ENCODE measurements around the gene OTOF. TPM values are rescaled to one million over a fixed set of nuclear protein-coding genes. Genes with fewer than 3 reads are reported as not detected.
A peak's percentile ranks its signal among the peaks of the same experiment; 100 is the strongest.

OTOF gene
- total and polyA plus RNA-seq, 2 of the 13 experiments (the other 11 are each of a cell fraction or from before 2014, with no cell fraction given), result 0.04 TPM; not detected in 1

DNA sequence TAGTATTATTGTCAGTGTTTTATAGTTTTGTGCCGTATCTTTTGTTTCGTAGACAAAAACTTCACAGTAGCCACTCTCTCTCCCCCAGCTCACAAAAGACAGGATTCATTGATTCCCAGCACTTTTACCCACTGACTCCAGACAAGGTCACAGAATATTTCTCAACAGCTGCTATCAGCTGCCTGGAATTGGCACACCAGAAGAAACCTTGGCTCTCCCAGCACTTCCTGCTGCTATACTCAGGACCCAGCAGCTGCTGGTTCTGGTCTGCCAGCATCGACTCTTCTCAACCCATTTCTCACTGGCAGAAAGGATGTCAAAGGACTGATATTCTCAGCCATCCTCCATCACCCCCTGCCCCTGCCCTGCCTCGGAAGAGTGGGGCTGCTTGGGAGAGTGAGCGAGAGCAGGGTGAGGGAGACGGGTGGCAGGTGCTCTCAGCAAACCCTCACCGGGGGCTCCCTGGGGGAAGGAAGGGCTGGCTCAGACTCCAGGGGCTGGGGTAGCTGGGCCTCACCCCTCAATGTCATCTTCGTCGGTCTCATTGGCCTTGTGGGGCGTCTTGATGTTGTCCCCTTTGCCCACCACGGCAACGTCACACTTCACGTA lies 6.1 kb upstream of the OTOF start (continued):
- no peak for TF ChIP-seq SP2 (CRISPR knock-in tag; IDR thresholded peaks at IDR 0.05)
- no peak for TF ChIP-seq BCLAF1 (IDR thresholded peaks at IDR 0.05)
- TF ChIP-seq SMYD3 (CRISPR knock-in tag; IDR thresholded peaks at IDR 0.05), result no peak
- TF ChIP-seq GABPB1 (CRISPR knock-in tag; IDR thresholded peaks at IDR 0.05), result 0 out of 2 replicates have a peak, but pooled peaks have one; percentile 13
- no peak for TF ChIP-seq CENPX (CRISPR knock-in tag; IDR thresholded peaks at IDR 0.05)
- TF ChIP-seq MYC (CRISPR knock-in tag; IDR thresholded peaks at IDR 0.05; ENCODE audit: borderline replicate concordance), result no peak
- TF ChIP-seq ZNF598 (CRISPR knock-in tag; IDR thresholded peaks at IDR 0.05; ENCODE audit: borderline replicate concordance), result 0 out of 2 replicates have a peak, but pooled peaks have one; percentile 22
- TF ChIP-seq, protein P1, sequence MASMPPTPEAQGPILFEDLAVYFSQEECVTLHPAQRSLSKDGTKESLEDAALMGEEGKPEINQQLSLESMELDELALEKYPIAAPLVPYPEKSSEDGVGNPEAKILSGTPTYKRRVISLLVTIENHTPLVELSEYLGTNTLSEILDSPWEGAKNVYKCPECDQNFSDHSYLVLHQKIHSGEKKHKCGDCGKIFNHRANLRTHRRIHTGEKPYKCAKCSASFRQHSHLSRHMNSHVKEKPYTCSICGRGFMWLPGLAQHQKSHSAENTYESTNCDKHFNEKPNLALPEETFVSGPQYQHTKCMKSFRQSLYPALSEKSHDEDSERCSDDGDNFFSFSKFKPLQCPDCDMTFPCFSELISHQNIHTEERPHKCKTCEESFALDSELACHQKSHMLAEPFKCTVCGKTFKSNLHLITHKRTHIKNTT (CRISPR knock-in tag; IDR thresholded peaks at IDR 0.05), result no peak
- TF ChIP-seq SALL1 (CRISPR knock-in tag; IDR thresholded peaks at IDR 0.05), result peak; percentile 34; the same call in 1 of the 2 replicates
- TF ChIP-seq CHD4 (IDR thresholded peaks at IDR 0.05; ENCODE audit: borderline replicate concordance, low read length), result no peak
- TF ChIP-seq ZNF766 (CRISPR knock-in tag; IDR thresholded peaks at IDR 0.05; ENCODE audit: borderline replicate concordance), result no peak
- no peak for TF ChIP-seq ZNF549 (CRISPR knock-in tag; IDR thresholded peaks at IDR 0.05)
- TF ChIP-seq, protein P2, sequence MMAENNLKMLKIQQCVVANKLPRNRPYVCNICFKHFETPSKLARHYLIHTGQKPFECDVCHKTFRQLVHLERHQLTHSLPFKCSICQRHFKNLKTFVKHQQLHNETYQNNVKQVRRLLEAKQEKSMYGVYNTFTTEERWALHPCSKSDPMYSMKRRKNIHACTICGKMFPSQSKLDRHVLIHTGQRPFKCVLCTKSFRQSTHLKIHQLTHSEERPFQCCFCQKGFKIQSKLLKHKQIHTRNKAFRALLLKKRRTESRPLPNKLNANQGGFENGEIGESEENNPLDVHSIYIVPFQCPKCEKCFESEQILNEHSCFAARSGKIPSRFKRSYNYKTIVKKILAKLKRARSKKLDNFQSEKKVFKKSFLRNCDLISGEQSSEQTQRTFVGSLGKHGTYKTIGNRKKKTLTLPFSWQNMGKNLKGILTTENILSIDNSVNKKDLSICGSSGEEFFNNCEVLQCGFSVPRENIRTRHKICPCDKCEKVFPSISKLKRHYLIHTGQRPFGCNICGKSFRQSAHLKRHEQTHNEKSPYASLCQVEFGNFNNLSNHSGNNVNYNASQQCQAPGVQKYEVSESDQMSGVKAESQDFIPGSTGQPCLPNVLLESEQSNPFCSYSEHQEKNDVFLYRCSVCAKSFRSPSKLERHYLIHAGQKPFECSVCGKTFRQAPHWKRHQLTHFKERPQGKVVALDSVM (CRISPR knock-in tag; IDR thresholded peaks at IDR 0.05), result no peak
- no peak for TF ChIP-seq ZNF660 (CRISPR knock-in tag; IDR thresholded peaks at IDR 0.05; ENCODE audit: borderline replicate concordance, low read depth)
- no peak for TF ChIP-seq ATRX (CRISPR knock-in tag; IDR thresholded peaks at IDR 0.05; ENCODE audit: borderline replicate concordance)
- TF ChIP-seq ZBTB33 (CRISPR knock-in tag; IDR thresholded peaks at IDR 0.05), result no peak
- no peak for TF ChIP-seq ZFP82 (CRISPR knock-in tag; IDR thresholded peaks at IDR 0.05; ENCODE audit: borderline replicate concordance)
- TF ChIP-seq TBL1XR1 (IDR thresholded peaks at IDR 0.05; ENCODE audit: borderline replicate concordance, low read length, partially characterized antibody), result no peak
- TF ChIP-seq TGIF2 (CRISPR knock-in tag; IDR thresholded peaks at IDR 0.05), result no peak
- TF ChIP-seq ISX (CRISPR knock-in tag; conservative IDR thresholded peaks at IDR 0.05), result no peak
- no peak for TF ChIP-seq WIZ (CRISPR knock-in tag; IDR thresholded peaks at IDR 0.05)
- TF ChIP-seq NCOR1 (IDR thresholded peaks at IDR 0.05; ENCODE audit: borderline replicate concordance, low read length), result no peak

Data from HepG2 (cell line).